ENCODE data around the gene ROBO2.

The ROBO2 gene

GRCh38 chr3:77052051-77052501 lies 12.2 kb downstream of the ROBO2 start:
- DNase-seq (ENCODE audit: low spot score), result no peak

- no peak for DNase-seq (ENCODE audit: low spot score)
These were observed 13.1 kb downstream of the ROBO2 start for GRCh38 chr3:77052733-77053670.

- DNase-seq (ENCODE audit: low spot score), result no peak
These were observed 13.9 kb downstream of the ROBO2 start for GRCh38 chr3:77053795-77054194.

GRCh38 chr3:77055841-77056341 lies 16.0 kb downstream of the ROBO2 start:
- DNase-seq (ENCODE audit: low spot score), result no peak

- no peak for DNase-seq (ENCODE audit: low spot score)
These were observed 19.5 kb downstream of the ROBO2 start for GRCh38 chr3:77059354-77059753.

- DNase-seq (ENCODE audit: low spot score), result no peak
These were observed 23.5 kb downstream of the ROBO2 start for GRCh38 chr3:77063423-77063822.

GRCh38 chr3:77065750-77066149 lies 25.9 kb downstream of the ROBO2 start:
- DNase-seq (ENCODE audit: low spot score), result no peak

- DNase-seq (ENCODE audit: low spot score), result no peak
These were observed 26.9 kb downstream of the ROBO2 start for GRCh38 chr3:77066829-77067228.

- DNase-seq (ENCODE audit: low spot score), result no peak
These were observed 28.9 kb downstream of the ROBO2 start for GRCh38 chr3:77068808-77069207.

- no peak for DNase-seq (ENCODE audit: low spot score)
These were observed 31.5 kb downstream of the ROBO2 start for GRCh38 chr3:77071364-77071763.

GRCh38 chr3:77071809-77072208 lies 31.9 kb downstream of the ROBO2 start:
- DNase-seq (ENCODE audit: low spot score), result no peak

GRCh38 chr3:77072232-77072631 lies 32.3 kb downstream of the ROBO2 start:
- DNase-seq (ENCODE audit: low spot score), result no peak

GRCh38 chr3:77078279-77078678 lies 38.4 kb downstream of the ROBO2 start:
- DNase-seq (ENCODE audit: low spot score), result no peak

GRCh38 chr3:77079988-77080610 lies 40.2 kb downstream of the ROBO2 start:
- DNase-seq (ENCODE audit: low spot score), result no peak

- no peak for DNase-seq (ENCODE audit: low spot score)
These were observed 41.4 kb downstream of the ROBO2 start for GRCh38 chr3:77081240-77081661.

- no peak for DNase-seq (ENCODE audit: low spot score)
These were observed 44.6 kb downstream of the ROBO2 start for GRCh38 chr3:77084511-77084910.

- no peak for DNase-seq (ENCODE audit: low spot score)
These were observed 46.5 kb downstream of the ROBO2 start for GRCh38 chr3:77086408-77086807.

GRCh38 chr3:77091809-77092208 lies 51.9 kb downstream of the ROBO2 start:
- DNase-seq (ENCODE audit: low spot score), result no peak

GRCh38 chr3:77093101-77093500 lies 53.2 kb downstream of the ROBO2 start:
- DNase-seq (ENCODE audit: low spot score), result no peak

- DNase-seq (ENCODE audit: low spot score), result no peak
These were observed 56.2 kb downstream of the ROBO2 start for GRCh38 chr3:77096145-77096544.

GRCh38 chr3:77096966-77097890 lies 57.3 kb downstream of the ROBO2 start:
- no peak for DNase-seq (ENCODE audit: low spot score)

Data from GM03348 (cell line).